Retinal pigment epithelial cell (primary cell): Measurements from ENCODE around the gene SMARCE1.
A peak's percentile ranks its signal among the peaks of the same experiment; 100 is the strongest.

ENCODE experiments used
- DNase-seq: peaks from one replicate; pipeline ENCODE4 v3.0.0-alpha.2; 2010; ENCODE audit warnings: low read depth
- H3K4me3 ChIP-seq: 2 replicates; pipeline ENCODE4 v1.5.1; 2011; ENCODE audit warnings: mild to moderate bottlenecking, low read length, control low read depth, moderate library complexity
- TF ChIP-seq, protein P1 (sequence below): conservative IDR thresholded peaks from 2 replicates; pipeline ENCODE4 v1.5.1; 2011; ENCODE audit warnings: low read depth, low read length, control low read depth, inconsistent platforms

The SMARCE1 gene

DNA sequence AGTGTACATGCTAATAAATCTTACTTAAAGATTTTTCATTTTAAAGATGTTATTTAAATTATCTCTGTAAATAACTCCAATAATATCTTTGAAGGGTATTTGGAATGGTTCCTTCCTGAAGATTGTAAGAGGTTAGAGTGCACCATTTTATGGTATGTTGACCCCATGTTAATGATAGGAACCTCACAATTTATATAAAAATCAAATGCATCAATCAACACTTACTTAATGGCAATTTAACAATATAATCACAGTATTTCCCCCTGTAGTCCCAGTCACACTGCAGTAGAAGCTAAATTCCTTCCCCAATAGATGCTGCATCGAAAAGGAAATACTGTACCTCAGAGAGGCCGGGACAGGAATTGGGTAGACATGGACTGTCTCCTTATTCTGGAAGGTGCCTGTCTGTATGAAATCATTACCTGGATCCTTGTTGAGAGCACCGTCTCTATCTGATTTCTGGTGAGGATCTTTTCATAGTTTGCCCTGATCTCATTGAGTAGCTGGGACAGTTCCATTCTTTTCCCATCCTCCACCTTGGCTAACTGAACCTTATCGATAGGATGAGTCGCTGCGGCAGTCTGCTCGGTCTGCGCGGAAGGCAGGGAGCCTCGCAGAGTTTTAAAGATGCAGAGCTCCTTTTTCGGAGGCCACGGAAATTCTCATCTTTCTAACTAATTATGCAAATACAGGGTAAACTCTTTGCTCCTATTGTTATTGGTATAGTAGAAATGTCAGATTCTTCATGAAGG, 17.1 kb upstream of the SMARCE1 start, which contains the start of gene KRT222:
KRT222 (minus strand) TSS at position 596 of the 752 bp plus-strand sequence; CDS start at position 518, 78 bp downstream.
- DNase-seq = no peak
- H3K4me3 ChIP-seq = peak within 1 kb of the TSS; percentile 10
- TF ChIP-seq, protein P1, sequence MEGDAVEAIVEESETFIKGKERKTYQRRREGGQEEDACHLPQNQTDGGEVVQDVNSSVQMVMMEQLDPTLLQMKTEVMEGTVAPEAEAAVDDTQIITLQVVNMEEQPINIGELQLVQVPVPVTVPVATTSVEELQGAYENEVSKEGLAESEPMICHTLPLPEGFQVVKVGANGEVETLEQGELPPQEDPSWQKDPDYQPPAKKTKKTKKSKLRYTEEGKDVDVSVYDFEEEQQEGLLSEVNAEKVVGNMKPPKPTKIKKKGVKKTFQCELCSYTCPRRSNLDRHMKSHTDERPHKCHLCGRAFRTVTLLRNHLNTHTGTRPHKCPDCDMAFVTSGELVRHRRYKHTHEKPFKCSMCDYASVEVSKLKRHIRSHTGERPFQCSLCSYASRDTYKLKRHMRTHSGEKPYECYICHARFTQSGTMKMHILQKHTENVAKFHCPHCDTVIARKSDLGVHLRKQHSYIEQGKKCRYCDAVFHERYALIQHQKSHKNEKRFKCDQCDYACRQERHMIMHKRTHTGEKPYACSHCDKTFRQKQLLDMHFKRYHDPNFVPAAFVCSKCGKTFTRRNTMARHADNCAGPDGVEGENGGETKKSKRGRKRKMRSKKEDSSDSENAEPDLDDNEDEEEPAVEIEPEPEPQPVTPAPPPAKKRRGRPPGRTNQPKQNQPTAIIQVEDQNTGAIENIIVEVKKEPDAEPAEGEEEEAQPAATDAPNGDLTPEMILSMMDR = no peak

DNA sequence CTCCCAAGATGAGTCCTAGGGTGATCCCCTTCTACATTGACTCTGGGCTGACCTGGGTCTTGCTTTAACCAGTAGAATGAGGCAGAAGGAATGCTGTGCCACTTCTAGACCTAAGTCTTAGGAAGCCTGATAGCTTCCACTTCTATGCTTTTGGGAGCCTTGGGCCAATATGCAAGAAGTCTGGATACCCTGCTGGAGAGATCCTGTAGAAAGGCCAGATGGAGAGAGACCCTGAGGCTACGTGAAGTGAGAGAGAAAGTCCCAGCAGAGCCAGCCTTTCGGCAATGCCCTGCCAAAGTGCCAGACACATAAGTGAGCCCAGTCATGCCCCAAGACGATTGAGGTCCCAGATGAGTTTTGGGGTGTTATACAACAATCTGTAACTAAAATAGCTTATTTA, 15.6 kb upstream of the SMARCE1 start:
- TF ChIP-seq, protein P1 = no peak
- DNase-seq = no peak
- H3K4me3 ChIP-seq = no peak overlapping the region

DNA sequence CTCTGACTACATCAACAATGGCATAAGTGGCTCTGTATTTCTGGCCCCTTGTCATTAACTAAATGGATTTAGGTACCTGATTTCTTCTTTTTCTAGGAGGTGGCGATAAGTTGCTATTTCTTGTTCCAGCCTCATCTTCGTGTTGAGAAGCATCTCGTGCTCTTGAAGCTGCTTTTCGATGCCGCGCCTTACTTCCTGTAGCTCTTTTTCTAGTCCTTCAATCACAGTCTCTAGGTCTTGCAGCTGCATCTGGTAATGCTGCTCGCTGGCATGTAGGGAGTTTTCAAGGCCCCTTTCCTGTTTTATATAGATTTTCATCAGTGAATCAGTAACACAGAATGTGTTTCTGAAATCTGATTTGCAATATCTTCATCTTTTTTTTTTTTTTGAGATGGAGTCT, 12.3 kb upstream of the SMARCE1 start:
- TF ChIP-seq, protein P1 = no peak
- no peak overlapping the region for H3K4me3 ChIP-seq
- no peak for DNase-seq

DNA sequence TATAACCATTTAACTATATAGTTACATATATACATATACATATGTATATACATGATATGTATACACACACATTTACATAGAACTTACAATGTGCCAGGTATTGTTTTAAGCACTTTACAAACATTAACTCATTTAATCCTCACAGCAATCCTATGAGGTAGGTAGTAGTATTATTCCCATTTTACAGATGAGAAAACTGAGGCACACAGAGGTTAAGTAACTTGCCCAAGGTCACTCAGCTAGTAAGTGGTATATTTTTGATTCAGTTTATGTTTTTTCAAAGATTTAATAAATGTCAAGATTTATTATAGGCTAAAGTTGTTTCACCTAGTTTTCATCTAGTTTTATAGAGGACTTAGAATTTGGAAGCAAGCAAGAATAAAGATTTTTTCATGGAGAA, 10.8 kb upstream of the SMARCE1 start:
- H3K4me3 ChIP-seq = no peak overlapping the region
- TF ChIP-seq, protein P1 = no peak
- no peak for DNase-seq

DNA sequence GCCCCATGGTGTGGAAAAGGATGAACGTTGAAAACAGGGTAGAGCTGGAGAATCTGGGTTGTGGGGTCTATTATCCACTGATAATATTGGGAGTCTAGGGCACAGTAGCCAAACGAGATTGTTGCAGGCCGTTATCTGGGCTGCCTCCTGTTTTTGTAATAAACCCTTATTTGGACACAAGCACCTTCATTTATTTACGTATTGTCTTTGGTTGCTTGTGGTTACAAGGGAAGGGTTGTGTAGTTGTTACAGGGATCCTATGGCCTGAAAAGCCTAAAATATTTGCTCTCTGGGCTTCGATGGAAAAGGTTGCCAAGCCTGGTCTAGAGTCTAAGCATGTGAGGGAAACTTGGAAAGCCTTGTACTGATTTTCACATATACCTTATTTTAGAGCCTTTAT, 4.3 kb upstream of the SMARCE1 start:
- H3K4me3 ChIP-seq = no peak overlapping the region
- no peak for DNase-seq
- TF ChIP-seq, protein P1 = no peak

DNA sequence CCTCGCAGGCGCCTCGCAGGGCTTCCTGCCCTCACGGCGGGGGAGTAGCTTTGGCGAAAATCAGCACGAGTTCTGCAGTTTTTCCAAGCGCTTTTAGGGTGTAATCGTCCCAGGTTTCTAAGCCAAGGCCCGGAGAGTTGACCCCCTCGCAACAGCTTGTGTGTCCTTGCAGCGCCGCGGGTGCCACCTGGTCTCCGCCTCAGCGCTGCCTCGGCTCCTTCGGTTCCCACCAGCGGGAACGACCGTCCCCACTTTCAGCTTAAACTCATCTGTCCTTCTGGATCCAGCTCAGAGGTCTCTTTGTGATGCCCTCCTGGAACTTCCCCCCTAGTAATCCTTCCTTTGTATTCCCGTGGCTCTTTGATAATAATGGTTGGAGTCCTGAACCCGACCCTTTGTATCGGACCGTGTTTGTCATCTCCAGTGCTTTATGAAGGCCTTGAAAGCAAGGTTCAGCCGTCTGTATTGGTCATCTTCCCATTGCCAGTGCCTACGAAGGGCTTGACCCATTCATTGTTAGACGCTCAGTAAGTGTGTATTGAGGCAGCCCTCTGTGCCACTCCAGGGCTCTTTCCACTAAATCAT, 858 bp upstream of the SMARCE1 start:
- DNase-seq = no peak
- TF ChIP-seq, protein P1 = no peak
- H3K4me3 ChIP-seq = peak overlapping the region; percentile 97
